Stimulated activated CD4-positive, alpha-beta T cell treated with anti-CD3 and anti-CD28 coated beads, Interleukin-15, amount 100 ng/mL, for 24 hours (primary cell): Measurements from ENCODE around the gene P4HB.

ENCODE experiments used
- DNase-seq: peaks from one replicate; pipeline ENCODE4 v3.0.0-alpha.2; 2020

Gene P4HB

GRCh38 chr17:81859906-81860755 is at the start of gene P4HB:
P4HB (minus strand) TSS chr17:81860535; CDS start chr17:81860471, 64 bp downstream.
- DNase-seq, result no peak

DNA sequence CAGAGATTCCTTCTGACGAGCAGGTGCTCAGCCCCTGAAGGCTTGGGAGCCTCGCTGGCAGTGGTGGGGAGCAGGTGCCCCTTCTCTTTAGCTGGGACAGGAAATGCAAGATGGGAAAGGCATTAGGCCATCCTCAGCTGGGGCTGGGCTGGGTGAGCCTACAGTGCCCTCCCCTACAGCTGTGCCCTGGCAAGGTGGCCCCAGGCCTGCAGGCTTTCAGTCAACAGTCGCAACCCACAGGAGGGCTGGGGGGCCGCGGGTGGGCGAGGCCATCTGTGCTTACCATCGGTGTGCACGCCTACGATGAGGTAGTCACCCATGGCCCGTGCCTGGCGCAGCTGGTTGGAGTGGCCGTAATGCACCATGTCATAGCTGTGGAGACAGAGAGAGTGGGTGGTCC is 48.9 kb upstream of the P4HB start:
- no peak for DNase-seq

DNA sequence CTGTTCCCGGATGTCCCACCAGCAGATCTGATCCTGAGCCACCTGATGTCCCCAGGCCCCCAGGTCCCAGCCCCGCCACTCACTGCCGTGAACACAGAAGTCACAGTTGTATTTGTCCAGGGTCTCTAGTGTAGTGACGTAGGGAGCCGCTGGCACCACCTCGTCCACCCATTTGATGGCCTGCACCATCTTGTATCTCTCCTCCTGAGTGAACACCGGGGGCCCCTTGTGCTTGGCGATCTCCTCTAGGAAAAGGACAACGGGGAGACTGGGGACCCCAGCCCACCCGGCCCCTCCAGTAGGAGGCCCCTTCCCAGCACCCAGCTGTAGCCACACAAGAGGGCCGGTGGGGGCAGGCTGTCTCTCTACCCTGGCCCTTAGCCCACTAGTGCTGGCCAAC is 48.5 kb upstream of the P4HB start:
- DNase-seq, result no peak

GRCh38 chr17:81907219-81908145 is 47.1 kb upstream of the P4HB start:
- DNase-seq, result no peak

DNA sequence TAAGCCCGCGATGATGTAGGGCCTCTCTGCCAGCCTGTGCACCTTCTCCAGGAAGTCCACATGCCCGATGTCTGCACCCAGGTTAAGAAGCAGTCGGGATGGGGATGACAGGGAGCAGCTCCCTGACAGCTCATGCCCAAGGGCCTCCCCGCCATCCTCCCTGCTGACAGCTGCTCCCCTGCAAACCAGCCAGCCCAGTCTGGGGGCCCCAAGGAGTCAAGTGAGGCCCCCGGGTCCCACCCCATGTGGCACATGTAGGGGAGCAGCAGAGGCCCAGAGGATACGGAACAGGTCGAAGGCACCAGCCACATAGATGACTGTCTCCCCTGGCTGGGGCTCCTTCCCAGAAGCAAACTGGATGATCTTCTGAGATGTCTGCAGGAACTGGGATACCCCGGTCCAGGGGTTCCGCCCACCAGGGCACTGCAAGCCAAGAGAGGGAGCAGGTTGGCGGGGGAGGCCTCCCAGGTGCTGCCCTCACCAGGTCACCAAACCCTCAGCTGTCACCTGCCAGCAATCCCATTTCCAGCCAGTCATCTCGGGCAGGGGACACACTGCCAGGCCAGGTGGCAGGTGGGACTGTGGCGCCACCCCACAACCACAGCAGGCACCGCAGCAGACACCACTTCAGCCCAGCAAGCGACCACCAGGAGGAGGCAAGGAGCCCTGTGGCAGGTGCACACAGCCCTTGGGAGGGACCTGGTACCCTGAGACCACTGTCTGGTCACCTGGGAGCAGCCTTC is 46.3 kb upstream of the P4HB start:
- DNase-seq, result no peak

DNA sequence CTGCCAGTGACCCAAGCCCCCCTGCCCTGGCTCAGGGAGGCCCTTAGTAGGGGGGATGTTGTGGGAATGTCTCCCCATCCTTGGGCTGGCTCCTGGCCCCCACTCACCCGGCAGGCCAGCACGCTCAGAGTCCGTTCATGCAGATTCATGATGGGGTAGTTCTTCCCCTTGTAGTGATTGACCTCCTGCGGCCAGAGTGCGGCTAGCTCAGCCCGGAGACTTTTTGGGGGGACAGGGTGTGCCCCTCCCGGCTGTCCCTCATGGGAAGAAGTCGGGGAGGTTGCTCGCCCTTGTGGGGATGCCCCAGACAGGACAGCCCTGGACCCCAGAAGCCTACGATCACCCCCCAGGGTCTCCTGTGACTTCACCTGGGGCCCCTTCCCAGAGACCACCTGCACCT is 45.7 kb upstream of the P4HB start:
- no peak for DNase-seq

DNA sequence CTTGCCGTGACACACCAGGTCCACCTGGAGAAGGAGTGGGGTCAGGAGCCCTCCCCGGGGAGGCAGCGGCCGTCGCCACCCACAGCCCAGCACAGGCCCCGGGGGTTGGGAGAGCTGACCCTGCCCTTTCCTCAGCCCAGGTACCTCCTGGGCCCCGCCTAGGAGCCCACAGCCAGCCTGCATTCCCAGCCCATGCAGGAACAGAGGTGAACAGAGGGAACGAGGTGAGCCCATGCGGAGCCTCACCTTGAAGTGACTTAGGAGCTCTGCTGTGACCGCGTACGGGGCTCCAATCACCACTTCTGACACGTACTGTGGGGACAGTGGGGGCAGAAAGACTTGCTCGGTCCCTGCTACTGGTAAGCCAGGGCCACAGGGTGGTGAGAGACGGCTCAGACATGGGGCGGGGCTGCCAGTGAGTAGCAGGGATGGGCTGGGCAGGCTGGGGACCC is 45.1 kb upstream of the P4HB start:
- no peak for DNase-seq

DNA sequence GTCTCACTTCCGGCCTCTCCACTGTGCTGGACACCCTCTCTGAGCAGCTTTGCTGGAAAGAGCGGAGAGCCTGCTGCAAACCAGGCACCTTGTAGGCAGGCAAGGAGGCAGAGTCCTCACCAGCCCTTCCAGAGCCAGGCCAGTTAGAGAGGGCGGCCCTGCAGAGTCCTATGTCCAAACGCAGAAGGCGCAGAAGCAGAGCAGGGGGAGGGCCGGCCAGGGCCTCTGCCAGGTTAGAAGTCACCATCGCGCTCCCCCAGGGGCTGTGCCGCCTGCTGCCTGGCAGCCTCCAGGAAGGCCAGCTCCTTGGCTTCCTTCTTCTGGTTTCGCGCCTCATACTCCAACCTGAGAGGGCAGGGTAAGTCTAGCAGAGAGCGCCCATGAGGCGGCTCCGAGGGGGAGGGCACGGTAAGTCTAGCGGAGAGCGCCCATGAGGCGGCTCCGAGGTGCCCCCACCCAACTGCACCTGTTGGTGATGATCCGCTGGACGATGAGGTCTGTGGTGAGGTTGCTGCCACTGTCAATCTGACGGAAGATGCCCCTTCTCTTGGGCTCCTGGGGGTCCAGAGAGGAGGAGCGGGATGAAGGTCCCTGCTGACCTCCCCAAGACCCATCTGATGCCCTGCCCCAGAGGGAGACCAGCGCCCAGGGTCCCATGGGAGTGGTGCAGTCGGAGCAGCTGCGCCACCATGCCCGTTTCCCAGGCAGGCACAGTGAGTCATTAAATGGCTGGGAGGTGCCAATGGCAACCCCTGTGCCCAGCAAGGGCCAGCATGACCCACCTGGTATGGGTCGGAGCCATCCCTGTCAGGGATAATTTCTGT is 44.5 kb upstream of the P4HB start:
- DNase-seq, result no peak

DNA sequence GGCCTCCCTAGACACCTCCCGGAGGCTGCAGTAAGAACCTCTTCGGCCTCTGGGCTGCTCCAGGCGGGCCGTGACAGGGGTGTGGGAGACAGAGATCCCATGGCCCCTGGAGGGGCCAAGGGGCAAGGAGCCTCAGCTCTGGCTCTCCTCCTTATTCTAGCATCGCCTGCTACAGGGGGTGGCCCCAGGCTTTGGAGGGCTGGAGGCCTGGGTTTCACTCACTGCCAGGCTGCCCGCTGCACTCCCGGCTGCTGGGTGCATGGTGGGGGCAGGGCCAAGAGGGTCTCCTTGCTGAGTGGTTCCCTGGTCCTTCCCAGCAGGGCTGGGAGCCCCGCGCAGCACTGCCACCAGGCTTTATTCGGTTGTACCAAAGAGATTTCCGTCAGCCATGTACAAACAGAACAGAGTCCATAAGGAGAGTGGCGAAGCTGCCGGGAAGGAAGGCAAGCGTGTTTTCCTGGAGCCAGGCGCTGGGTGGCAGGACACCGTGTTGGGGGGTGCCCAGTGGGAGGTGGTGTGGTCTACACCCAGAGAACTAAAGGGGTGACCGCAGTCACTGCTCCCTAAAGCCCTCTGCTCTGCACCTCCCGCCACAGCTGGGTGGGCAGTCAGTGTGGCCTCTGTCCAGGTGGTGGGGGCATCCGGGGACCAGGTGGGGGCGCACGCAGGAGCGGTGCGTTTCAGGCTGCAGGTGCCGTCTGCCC is 43.7 kb upstream of the P4HB start:
- DNase-seq, result no peak

- DNase-seq, result no peak
These were observed 43.1 kb upstream of the P4HB start for GRCh38 chr17:81903415-81903831.

DNA sequence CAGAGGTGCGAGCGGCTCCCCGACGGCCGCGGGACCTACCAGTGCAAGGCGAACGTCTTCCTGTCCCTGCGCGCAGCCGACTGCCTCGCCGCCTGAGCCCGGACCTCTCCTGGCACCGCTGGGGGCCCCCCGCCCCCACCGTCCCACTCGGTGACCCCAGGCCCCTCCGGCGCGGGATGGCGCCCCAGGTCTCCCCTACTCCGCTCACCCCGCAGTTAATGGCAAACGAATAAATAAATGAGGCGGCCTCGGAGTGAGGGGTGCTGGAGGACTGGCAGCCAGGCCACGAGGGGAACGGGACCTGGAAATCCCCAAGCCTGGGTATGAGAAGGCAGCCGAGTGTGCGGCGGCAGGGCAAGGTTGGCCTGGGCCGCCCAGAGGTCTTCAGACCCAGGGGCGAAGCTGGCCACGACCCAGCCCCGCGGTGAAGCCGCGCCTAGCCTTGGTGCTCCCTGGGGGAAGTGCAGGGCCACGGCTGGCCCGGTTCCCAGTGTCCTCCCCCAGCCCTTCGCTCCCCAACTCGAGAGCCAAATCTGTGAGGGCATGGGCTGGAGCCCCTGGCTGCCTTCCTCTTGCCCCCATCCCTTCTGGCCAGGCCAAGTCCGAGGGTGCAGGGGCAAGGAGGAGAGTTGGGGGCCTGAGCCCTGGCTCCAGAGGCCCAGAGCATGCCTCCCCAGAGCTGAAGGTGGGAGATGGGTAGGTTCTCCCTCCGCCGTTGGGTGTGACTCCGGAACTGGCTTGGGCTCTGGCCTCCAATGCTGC is 42.5 kb upstream of the P4HB start:
- DNase-seq, result no peak

DNA sequence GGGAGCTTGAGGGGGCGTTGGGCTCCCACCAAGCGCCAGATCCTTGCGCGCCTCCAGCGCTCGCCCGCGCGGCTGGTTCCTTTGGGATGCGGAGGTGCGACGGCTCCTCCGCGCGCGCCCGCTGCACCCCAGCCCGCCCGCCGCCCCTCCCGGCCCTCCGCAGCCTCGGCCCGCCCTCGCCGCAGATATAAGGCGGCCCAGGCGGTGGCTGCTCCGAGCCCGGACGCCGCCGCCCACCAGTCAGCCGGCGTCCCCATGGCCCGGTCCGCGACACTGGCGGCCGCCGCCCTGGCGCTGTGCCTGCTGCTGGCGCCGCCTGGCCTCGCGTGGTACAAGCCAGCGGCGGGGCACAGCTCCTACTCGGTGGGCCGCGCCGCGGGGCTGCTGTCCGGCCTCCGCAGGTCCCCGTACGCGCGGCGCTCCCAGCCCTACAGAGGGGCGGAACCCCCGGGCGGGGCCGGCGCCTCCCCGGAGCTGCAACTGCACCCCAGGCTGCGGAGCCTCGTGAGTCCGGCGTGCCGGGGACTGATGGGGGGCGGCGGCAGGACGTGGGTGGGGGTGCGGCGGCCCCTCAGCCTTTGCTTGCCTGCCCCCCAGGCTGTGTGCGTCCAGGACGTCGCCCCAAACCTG is 41.8 kb upstream of the P4HB start, which contains the start of gene NPB:
NPB (plus strand) TSS at position 216 of the 630 bp plus-strand sequence; CDS start at position 256, 40 bp downstream.
- peak; percentile 33 for DNase-seq

DNA sequence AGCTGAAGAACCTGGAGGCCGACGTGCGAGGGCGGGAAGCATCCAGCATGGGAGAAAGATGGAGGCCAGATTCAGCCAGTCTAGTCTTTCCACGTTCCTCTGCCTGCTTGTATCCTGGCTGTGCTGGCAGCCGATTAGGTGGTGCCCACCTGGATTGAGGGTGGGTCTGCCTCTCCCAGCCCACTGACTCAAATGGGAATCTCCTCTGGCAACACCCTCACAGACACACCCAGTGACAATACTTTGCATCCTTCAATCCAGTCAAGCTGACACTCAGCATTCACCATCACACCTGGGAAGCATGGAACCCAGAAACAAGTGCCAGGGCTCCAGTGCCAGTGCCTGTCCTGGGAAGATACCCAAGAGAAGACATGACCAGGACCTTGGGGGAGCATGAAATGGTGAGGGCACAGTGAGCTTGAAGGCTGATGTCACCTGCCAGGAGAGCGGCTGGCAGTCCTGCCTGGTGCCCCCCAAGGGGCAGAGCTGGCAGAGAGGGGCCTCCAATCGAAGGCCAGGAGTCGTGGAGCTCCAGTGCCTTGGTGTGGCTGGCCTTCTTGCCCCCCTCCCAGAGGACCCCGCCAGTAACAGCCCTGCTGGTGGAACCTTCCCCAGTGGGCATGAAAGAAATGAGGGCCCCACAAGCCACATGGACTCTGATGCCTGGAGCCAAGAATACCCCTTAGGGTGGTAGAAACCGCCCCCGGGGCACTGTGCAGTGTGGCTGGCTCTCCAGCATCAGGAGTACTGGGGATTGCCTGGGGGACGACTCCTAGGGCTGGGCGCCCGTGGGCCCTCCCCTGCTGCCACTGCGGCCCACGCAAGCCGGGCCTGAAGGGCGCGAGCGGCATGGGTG is 41.1 kb upstream of the P4HB start:
- DNase-seq, result no peak

DNA sequence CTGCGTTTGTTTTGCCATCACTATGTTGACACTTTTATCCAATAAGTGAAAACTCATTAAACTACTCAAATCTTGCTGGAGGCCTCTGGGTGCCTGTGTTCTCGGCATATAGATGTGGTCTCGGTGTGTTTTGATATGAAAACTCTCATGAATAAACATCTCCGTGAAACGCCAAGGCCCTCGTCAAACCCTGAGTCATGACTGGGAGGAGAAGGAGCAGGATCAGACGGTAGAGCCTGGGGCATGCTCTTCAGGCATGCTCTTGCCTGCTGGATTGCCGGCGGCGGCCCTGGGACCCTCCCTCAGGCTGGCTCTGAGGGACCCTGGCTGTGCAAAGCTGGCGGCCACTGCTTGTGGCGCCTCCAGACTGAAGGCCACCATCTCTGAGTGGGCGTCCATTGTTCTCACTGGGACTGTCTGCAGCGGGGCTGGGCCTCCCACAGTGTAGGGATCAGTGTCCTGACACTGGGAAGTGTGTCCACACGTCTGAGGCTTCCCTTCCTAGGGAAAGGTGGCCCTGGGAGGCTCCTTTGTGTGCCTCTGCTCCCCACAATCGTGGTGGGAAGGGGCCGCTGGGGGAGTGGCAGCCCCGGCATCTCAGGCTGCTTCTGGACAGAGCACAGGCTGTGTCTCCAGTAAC is 40.0 kb upstream of the P4HB start:
- DNase-seq, result no peak

DNA sequence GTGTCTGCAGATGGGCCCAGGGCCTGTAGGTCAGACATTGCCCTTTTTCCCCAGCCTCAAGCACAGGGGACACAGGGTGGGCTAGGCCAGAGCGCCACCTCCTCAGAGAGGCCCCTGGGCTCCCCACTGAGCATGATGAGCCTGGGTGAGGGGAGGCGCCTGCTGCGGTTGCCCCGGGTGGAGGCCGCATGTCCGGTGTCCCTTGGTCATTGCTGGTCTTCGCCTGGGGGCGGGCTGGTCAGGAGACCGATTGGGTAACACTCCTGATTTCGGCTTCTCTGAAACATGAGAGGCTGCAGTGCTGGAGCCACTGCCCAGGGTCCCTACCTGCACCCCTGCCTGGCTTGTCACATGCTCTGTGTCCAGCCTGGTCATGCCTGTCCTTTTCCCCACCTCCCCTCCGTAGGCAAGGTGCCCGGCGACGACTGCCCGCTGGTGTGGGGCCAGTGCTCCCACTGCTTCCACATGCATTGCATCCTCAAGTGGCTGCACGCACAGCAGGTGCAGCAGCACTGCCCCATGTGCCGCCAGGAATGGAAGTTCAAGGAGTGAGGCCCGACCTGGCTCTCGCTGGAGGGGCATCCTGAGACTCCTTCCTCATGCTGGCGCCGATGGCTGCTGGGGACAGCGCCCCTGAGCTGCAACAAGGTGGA is 39.3 kb upstream of the P4HB start:
- DNase-seq, result no peak

DNA sequence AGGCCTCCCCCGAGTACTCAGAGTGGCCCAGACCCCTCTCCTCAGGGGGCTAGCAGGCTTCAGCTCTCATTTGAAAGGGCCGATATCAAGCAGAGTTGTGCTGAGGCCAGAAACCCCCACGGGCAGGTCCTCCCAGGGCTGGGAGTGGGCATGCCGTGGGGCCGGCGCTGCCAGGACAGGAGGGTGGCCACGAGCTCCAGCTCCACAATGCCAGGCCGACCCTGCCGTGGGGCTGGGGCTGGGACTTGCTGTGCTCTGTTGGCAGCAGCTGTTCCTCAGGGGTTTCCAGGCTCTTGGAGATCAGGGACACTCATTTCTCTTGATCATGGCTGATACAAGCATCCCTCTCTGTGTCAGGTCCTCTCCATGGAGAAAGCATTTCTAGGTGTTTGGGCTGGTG is 38.5 kb upstream of the P4HB start:
- no peak for DNase-seq

- no peak for DNase-seq
These were observed 37.9 kb upstream of the P4HB start for GRCh38 chr17:81898029-81898866.
